GM23338 (cell line): Measurements from ENCODE around the gene DPP9. TPM values are rescaled to one million over a fixed set of nuclear protein-coding genes. Genes with fewer than 3 reads are reported as not detected.

ENCODE experiments used
- ATAC-seq: fragments of 200-7000 bp; cut with Tn5 transposase; 3 replicates; pipeline ENCODE4 v1.9.1; 2020
- DNase-seq: peaks from one replicate; pipeline ENCODE4 v3.0.0-alpha.2; 2015; ENCODE audit warnings: low spot score
- H2AFZ ChIP-seq: fragments of 200-600 bp; sonication (generic); 2 replicates; pipeline ENCODE4 v1.8.0; 2016; ENCODE audit warnings: antibody characterized with exemption, mild to moderate bottlenecking, moderate library complexity
- H3F3A ChIP-seq: fragments of 200-600 bp; sonication (generic); replicated peaks from 2 replicates; pipeline ENCODE4 v1.8.0; 2017; ENCODE audit warnings: antibody characterized with exemption, mixed run types, low read depth
- H3K27ac ChIP-seq: fragments of 200-600 bp; sonication (generic); 2 replicates; pipeline ENCODE4 v1.6.1; 2016; ENCODE audit warnings: low read depth
- H3K27me3 ChIP-seq: fragments of 200-600 bp; sonication (generic); 2 replicates; pipeline ENCODE4 v1.8.0; 2016; ENCODE audit warnings: mild to moderate bottlenecking, mixed run types, moderate library complexity; ENCODE audit not compliant: insufficient read depth
- H3K36me3 ChIP-seq: fragments of 200-600 bp; sonication (generic); 2 replicates; pipeline ENCODE4 v1.8.0; 2016; ENCODE audit warnings: mild to moderate bottlenecking; ENCODE audit not compliant: insufficient read depth
- H3K4me1 ChIP-seq: fragments of 200-600 bp; sonication (generic); 2 replicates; pipeline ENCODE4 v1.8.0; 2016; ENCODE audit warnings: mild to moderate bottlenecking, moderate library complexity; ENCODE audit not compliant: insufficient read depth
- H3K4me2 ChIP-seq: fragments of 200-600 bp; sonication (generic); 2 replicates; pipeline ENCODE4 v1.7.1; 2017; ENCODE audit warnings: mixed run types
- H3K4me3 ChIP-seq: fragments of 200-600 bp; sonication (generic); 2 replicates; pipeline ENCODE4 v1.6.1; 2016; ENCODE audit warnings: mixed run types
- H3K79me2 ChIP-seq: fragments of 200-600 bp; sonication (generic); replicated peaks from 2 replicates; pipeline ENCODE4 v1.8.0; 2017; ENCODE audit warnings: mild to moderate bottlenecking; ENCODE audit not compliant: insufficient read depth
- H3K9me2 ChIP-seq: fragments of 200-600 bp; sonication (generic); 2 replicates; pipeline ENCODE4 v1.8.0; 2017; ENCODE audit not compliant: insufficient read depth
- H4K20me1 ChIP-seq: fragments of 200-600 bp; sonication (generic); replicated peaks from 2 replicates; pipeline ENCODE4 v1.8.0; 2017; ENCODE audit warnings: mild to moderate bottlenecking; ENCODE audit not compliant: insufficient read depth
- H3K27ac Mint-ChIP-seq: 2 replicates; pipeline ENCODE4 v1.8.0; 2020; ENCODE audit warnings: inconsistent platforms, mild to moderate bottlenecking, moderate library complexity, mixed read lengths
- H3K27me3 Mint-ChIP-seq: 3 replicates; pipeline ENCODE4 v1.8.0; 2022; ENCODE audit warnings: low read depth, mild to moderate bottlenecking, moderate library complexity, mixed read lengths, inconsistent platforms; ENCODE audit not compliant: insufficient read depth, poor library complexity
- H3K36me3 Mint-ChIP-seq: 3 replicates; pipeline ENCODE4 v1.8.0; 2021; ENCODE audit warnings: low read depth, mild to moderate bottlenecking, inconsistent platforms, moderate library complexity, mixed read lengths
- H3K4me1 Mint-ChIP-seq: 3 replicates; pipeline ENCODE4 v1.8.0; 2020; ENCODE audit warnings: mild to moderate bottlenecking, inconsistent platforms, mixed read lengths
- H3K4me3 Mint-ChIP-seq: 3 replicates; pipeline ENCODE4 v1.8.0; 2021; ENCODE audit warnings: moderate library complexity, mild to moderate bottlenecking, inconsistent platforms, mixed read lengths
- H3K9me3 Mint-ChIP-seq: 3 replicates; pipeline ENCODE4 v1.8.0; 2020; ENCODE audit warnings: moderate library complexity, mild to moderate bottlenecking, inconsistent platforms, mixed read lengths
- CREB1 ChIP-seq: fragments of 250-450 bp; sonication (Bioruptor Pico); IDR thresholded peaks from 2 replicates; pipeline ENCODE4 v1.5.0; 2020; ENCODE audit warnings: low read depth, mild to moderate bottlenecking, moderate library complexity
- CTCF ChIP-seq, 2 experiments: fragments of 200-600 bp in 1 of 2; sonication (generic) in 1 of 2; conservative IDR thresholded peaks; 2 replicates each; pipeline versions ENCODE4 v1.5.1 to v1.6.1; 2016 to 2017; ENCODE audit warnings: antibody characterized with exemption in 2 of 2, low read depth in 2 of 2, mild to moderate bottlenecking in 2 of 2, moderate library complexity in 1 of 2
- ETS1 ChIP-seq: IDR thresholded peaks from 2 replicates; pipeline ENCODE4 v1.6.1; 2016; ENCODE audit warnings: antibody characterized with exemption
- EZH2phosphoT487 ChIP-seq: fragments of 200-600 bp; sonication (generic); IDR thresholded peaks from one replicate; pipeline ENCODE4 v1.8.1; 2018; ENCODE audit warnings: antibody characterized with exemption; ENCODE audit not compliant: unreplicated experiment
- JUNB ChIP-seq: IDR thresholded peaks from one replicate; pipeline ENCODE4 v1.6.1; 2016; ENCODE audit warnings: antibody characterized with exemption; ENCODE audit not compliant: unreplicated experiment
- POLR2AphosphoS5 ChIP-seq: IDR thresholded peaks from 2 replicates; pipeline ENCODE4 v1.6.1; 2016; ENCODE audit warnings: antibody characterized with exemption, low read depth
- STAT1 ChIP-seq: IDR thresholded peaks from one replicate; pipeline ENCODE4 v1.6.1; 2016; ENCODE audit warnings: antibody characterized with exemption; ENCODE audit not compliant: unreplicated experiment
- polyA plus RNA-seq: library from polyadenylated mRNA; unstranded; fragments of >200 nt; fragmentation: Nextera tagmentation; extraction: Ambion mirVana; gene quantifications from 2 replicates; pipeline ENCODE4 v1.2.1, GENCODE V29; 2016
- total RNA-seq: library from RNA; depleted of rRNA; stranded (reverse); fragments of >200 nt; shearing (Covaris generic); gene quantifications from 2 replicates; pipeline ENCODE4 v1.2.3, GENCODE V29; 2014

DPP9 gene
- total and polyA plus RNA-seq, 2 experiments from 2014 or later = 19.5 to 49.2 TPM

- Histone ChIP-seq H3K4me3 (peak within 1 kb of the TSS; percentile 75), H3K27me3 (peaks cover 18% of the 10 kb centered on the region), H3F3A (peaks cover 11% of the 10 kb centered on the region), H2AFZ (peak within 1 kb of the TSS; percentile 93), H3K27ac (no peak within 1 kb of the TSS), H3K9me2 (no peaks in the 10 kb centered on the region), H3K79me2 (no peaks in the 10 kb centered on the region), H3K36me3 (no peaks in the 10 kb centered on the region), H4K20me1 (no peaks in the 10 kb centered on the region), H3K4me2 (peak within 1 kb of the TSS; percentile 91), H3K4me1 (peaks cover 5% of the 10 kb centered on the region; the same call in 1 of the 2 replicates)
- Mint-ChIP-seq H3K4me1 (peaks cover 6% of the 10 kb centered on the region), H3K27ac (peak within 1 kb of the TSS; percentile 80), H3K27me3 (peaks cover 21% of the 10 kb centered on the region), H3K4me3 (peak within 1 kb of the TSS; percentile 80), H3K36me3 (no peaks in the 10 kb centered on the region), H3K9me3 (no peaks in the 10 kb centered on the region)
- no peak for TF ChIP-seq EZH2phosphoT487
- peak; percentile 27; the same call in 1 of the 2 replicates for TF ChIP-seq POLR2AphosphoS5
- peak; percentile 40; the same call in 1 of the 2 replicates for TF ChIP-seq CREB1 (CRISPR knock-in tag)
- ATAC-seq (peak; percentile 63), DNase-seq (peak; percentile 98)
These were observed 84.7 kb downstream of the DPP9 start, which contains the start of gene TNFAIP8L1 for GRCh38 chr19:4638828-4639530. TNFAIP8L1 (plus strand) TSS chr19:4639516; CDS start chr19:4651870, 12,354 bp downstream.

GRCh38 chr19:4638317-4638716 is 85.3 kb downstream of the DPP9 start:
- Histone ChIP-seq H3K27ac (no peak overlapping the region), H3K36me3 (no peaks in the 10 kb centered on the region), H3F3A (peaks cover 11% of the 10 kb centered on the region), H3K9me2 (no peaks in the 10 kb centered on the region), H3K79me2 (no peaks in the 10 kb centered on the region), H2AFZ (no peak overlapping the region), H3K27me3 (peaks cover 18% of the 10 kb centered on the region), H3K4me3 (no peak overlapping the region), H3K4me1 (peaks cover 5% of the 10 kb centered on the region; the same call in 1 of the 2 replicates), H4K20me1 (no peaks in the 10 kb centered on the region), H3K4me2 (no peak overlapping the region)
- TF ChIP-seq STAT1 = no peak
- Mint-ChIP-seq H3K27me3 (peaks cover 21% of the 10 kb centered on the region), H3K4me3 (no peak overlapping the region), H3K27ac (no peak overlapping the region; the same call in 1 of the 2 replicates), H3K36me3 (no peaks in the 10 kb centered on the region), H3K4me1 (peaks cover 8% of the 10 kb centered on the region), H3K9me3 (no peaks in the 10 kb centered on the region)
- ATAC-seq (no peak), DNase-seq (no peak)

GRCh38 chr19:4636761-4637160 is 86.9 kb downstream of the DPP9 start:
- H3K4me3 Mint-ChIP-seq = peak overlapping the region; percentile 64
- TF ChIP-seq ETS1 (no peak), JUNB (no peak), CTCF (conservative IDR thresholded peaks at IDR 0.05; ENCODE audit: low read depth in 2 of 2) (no peak)

More at GRCh38 chr19:4636761-4637160, 86.9 kb downstream of the DPP9 start:
- DNase-seq = peak; percentile 34
- peaks cover 11% of the 10 kb centered on the region for H3F3A ChIP-seq
- Mint-ChIP-seq H3K27me3 (peaks cover 28% of the 10 kb centered on the region), H3K36me3 (no peaks in the 10 kb centered on the region; the same call in 2 of the 3 replicates), H3K27ac (no peak overlapping the region), H3K9me3 (no peaks in the 10 kb centered on the region; the same call in 2 of the 3 replicates), H3K4me1 (peaks cover 9% of the 10 kb centered on the region)
- H3K4me1 ChIP-seq = peaks cover 5% of the 10 kb centered on the region; the same call in 1 of the 2 replicates
- H3K27ac ChIP-seq = no peak overlapping the region
- H3K36me3 ChIP-seq = no peaks in the 10 kb centered on the region
- no peak; the same call in 2 of the 3 replicates for ATAC-seq
- H3K79me2 ChIP-seq = no peaks in the 10 kb centered on the region
- H3K27me3 ChIP-seq = peaks cover 18% of the 10 kb centered on the region
- peak overlapping the region; percentile 86; the same call in 1 of the 2 replicates for H3K4me3 ChIP-seq
- peak overlapping the region; percentile 92 for H2AFZ ChIP-seq
- H3K9me2 ChIP-seq = no peaks in the 10 kb centered on the region
- H4K20me1 ChIP-seq = no peaks in the 10 kb centered on the region
- H3K4me2 ChIP-seq = peak overlapping the region; percentile 96
